ENCODE measurements around the gene OR4N5. TPM values are rescaled to one million over a fixed set of nuclear protein-coding genes. Genes with fewer than 3 reads are reported as not detected.

The OR4N5 gene
- total and polyA plus RNA-seq, 2 experiments from 2014 or later: not detected

DNA sequence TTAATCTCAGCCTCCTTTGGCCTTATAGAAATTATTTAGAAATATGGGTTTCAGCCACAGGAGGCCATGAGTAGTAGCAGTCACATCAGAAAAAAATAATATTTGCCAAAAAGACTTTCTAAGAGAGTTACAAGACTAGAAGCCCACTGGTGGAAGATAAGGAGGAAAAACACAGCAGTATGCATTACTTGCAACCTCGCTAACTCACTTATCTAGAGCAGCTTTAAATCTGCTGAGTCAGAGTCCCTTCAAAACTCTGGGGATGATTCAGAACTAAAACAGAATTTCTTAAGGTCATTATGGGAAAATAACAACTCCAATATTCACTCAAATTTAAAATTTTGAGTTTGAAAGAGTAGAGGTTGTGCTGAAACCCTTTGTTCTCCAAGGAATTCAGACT, 21.9 kb upstream of the OR4N5 start:
- peaks cover 19% of the 10 kb centered on the region for H3K36me3 Mint-ChIP-seq (ENCODE audit: low read depth)
- no peaks in the 10 kb centered on the region for H3K79me2 ChIP-seq (replicated peaks; ENCODE audit: insufficient read depth)
- H3K27ac Mint-ChIP-seq: no peak overlapping the region
- no peak overlapping the region for H3K27ac ChIP-seq (ENCODE audit: low read depth)
- H2AFZ ChIP-seq: no peak overlapping the region
- H3K27me3 Mint-ChIP-seq (ENCODE audit: insufficient read depth, low read depth, poor library complexity): peaks cover 6% of the 10 kb centered on the region
- DNase-seq (ENCODE audit: low spot score) (no peak), ATAC-seq (no peak)
- H3K4me3 Mint-ChIP-seq: no peak overlapping the region
- H3K4me3 ChIP-seq: no peak overlapping the region
- TF ChIP-seq ZNF331 (CRISPR knock-in tag; IDR thresholded peaks at IDR 0.05; ENCODE audit: low read depth) (no peak), POLR2AphosphoS5 (IDR thresholded peaks at IDR 0.05; ENCODE audit: low read depth) (no peak), ETS1 (IDR thresholded peaks at IDR 0.05) (no peak), REST (IDR thresholded peaks at IDR 0.05; ENCODE audit: unreplicated experiment) (no peak), NANOG (IDR thresholded peaks at IDR 0.05; ENCODE audit: borderline replicate concordance) (no peak), STAT1 (IDR thresholded peaks at IDR 0.05; ENCODE audit: unreplicated experiment) (no peak), ZNF462 (CRISPR knock-in tag; IDR thresholded peaks at IDR 0.05) (no peak), JUNB (IDR thresholded peaks at IDR 0.05; ENCODE audit: unreplicated experiment) (no peak), EZH2 (IDR thresholded peaks at IDR 0.05; ENCODE audit: low read depth, unreplicated experiment) (no peak), EZH2phosphoT487 (IDR thresholded peaks at IDR 0.05; ENCODE audit: unreplicated experiment) (no peak), CREB1 (CRISPR knock-in tag; IDR thresholded peaks at IDR 0.05; ENCODE audit: low read depth) (no peak), CTCF (conservative IDR thresholded peaks at IDR 0.05; ENCODE audit: low read depth in 2 of 2) (no peak), ZNF114 (CRISPR knock-in tag; IDR thresholded peaks at IDR 0.05) (no peak)
- H3K9me3 Mint-ChIP-seq: peaks cover 82% of the 10 kb centered on the region
- H3F3A ChIP-seq (replicated peaks; ENCODE audit: low read depth): no peaks in the 10 kb centered on the region
- no peaks in the 10 kb centered on the region for H3K4me1 ChIP-seq (ENCODE audit: insufficient read depth)
- H4K20me1 ChIP-seq (replicated peaks; ENCODE audit: insufficient read depth): no peaks in the 10 kb centered on the region
- no peaks in the 10 kb centered on the region for H3K4me1 Mint-ChIP-seq
- H3K4me2 ChIP-seq: no peak overlapping the region
- H3K27me3 ChIP-seq (ENCODE audit: insufficient read depth): no peaks in the 10 kb centered on the region; the same call in 1 of the 2 replicates
- H3K9me2 ChIP-seq (ENCODE audit: insufficient read depth): no peaks in the 10 kb centered on the region
- H3K36me3 ChIP-seq (ENCODE audit: insufficient read depth): peaks cover 16% of the 10 kb centered on the region; the same call in 1 of the 2 replicates

Data from GM23338 (cell line).